MM.1S (cell line): ENCODE measurements around the gene ADGRG4.
"Not testable (repeated sequence)": the region's sequence is repeated elsewhere in the genome, so short reads cannot be mapped to it uniquely, and the experiment has no call there.

Experiments
- DNase-seq: peaks from one replicate; pipeline ENCODE4 v3.0.0-alpha.2; 2015
- H2AFZ ChIP-seq: fragments of 300-600 bp; sonication (generic); 2 replicates; pipeline ENCODE4 v1.6.0; 2016; ENCODE audit warnings: antibody characterized with exemption, low read length
- H3F3A ChIP-seq: fragments of 300-600 bp; sonication (generic); 2 replicates; pipeline ENCODE4 v1.6.1; 2016; ENCODE audit warnings: mild to moderate bottlenecking, antibody characterized with exemption, low read length, moderate library complexity, mixed read lengths; ENCODE audit not compliant: insufficient read depth
- H3K27ac ChIP-seq: fragments of 300-600 bp; sonication (generic); 2 replicates; pipeline ENCODE4 v1.5.1; 2016; ENCODE audit warnings: mild to moderate bottlenecking, low read length
- H3K27me3 ChIP-seq: fragments of 300-600 bp; sonication (generic); replicated peaks from 2 replicates; pipeline ENCODE4 v1.6.0; 2016; ENCODE audit warnings: low read length; ENCODE audit not compliant: insufficient read depth
- H3K36me3 ChIP-seq: fragments of 300-600 bp; sonication (generic); replicated peaks from 2 replicates; pipeline ENCODE4 v1.6.1; 2016; ENCODE audit warnings: mild to moderate bottlenecking, low read length, mixed read lengths; ENCODE audit not compliant: insufficient read depth
- H3K4me1 ChIP-seq: fragments of 300-600 bp; sonication (generic); 2 replicates; pipeline ENCODE4 v1.6.1; 2016; ENCODE audit warnings: low read length, mixed read lengths
- H3K4me2 ChIP-seq: fragments of 300-600 bp; sonication (generic); 2 replicates; pipeline ENCODE4 v1.6.0; 2016; ENCODE audit warnings: low read depth, low read length
- H3K4me3 ChIP-seq: fragments of 300-600 bp; sonication (generic); 2 replicates; pipeline ENCODE4 v1.5.1; 2016; ENCODE audit warnings: low read length, mixed read lengths
- H3K79me2 ChIP-seq: fragments of 300-600 bp; sonication (generic); 2 replicates; pipeline ENCODE4 v1.6.1; 2016; ENCODE audit warnings: mixed run types, low read length, mixed read lengths
- H3K9ac ChIP-seq: fragments of 300-600 bp; sonication (generic); 2 replicates; pipeline ENCODE4 v1.6.1; 2016; ENCODE audit warnings: low read length, mixed read lengths
- H3K9me2 ChIP-seq: fragments of 300-600 bp; sonication (generic); replicated peaks from 2 replicates; pipeline ENCODE4 v1.6.1; 2016; ENCODE audit warnings: mild to moderate bottlenecking, low read length, mixed read lengths; ENCODE audit not compliant: insufficient read depth
- H3K9me3 ChIP-seq: fragments of 300-600 bp; sonication (generic); replicated peaks from 2 replicates; pipeline ENCODE4 v1.6.1; 2016; ENCODE audit warnings: mild to moderate bottlenecking, low read length, mixed read lengths; ENCODE audit not compliant: insufficient read depth
- H4K20me1 ChIP-seq: fragments of 300-600 bp; sonication (generic); 2 replicates; pipeline ENCODE4 v1.6.1; 2016; ENCODE audit warnings: mild to moderate bottlenecking, low read length, moderate library complexity, mixed read lengths; ENCODE audit not compliant: insufficient read depth
- CTCF ChIP-seq: fragments of 300-600 bp; sonication (generic); IDR thresholded peaks from 2 replicates; pipeline ENCODE4 v1.5.1; 2016; ENCODE audit warnings: antibody characterized with exemption, low read length, mixed read lengths
- EZH2 ChIP-seq: fragments of 300-600 bp; sonication (generic); optimal IDR thresholded peaks from 2 replicates; pipeline ENCODE3; 2017; ENCODE audit warnings: low read depth, mild to moderate bottlenecking, antibody characterized with exemption, low read length, mixed read lengths
- EZH2phosphoT487 ChIP-seq: fragments of 300-600 bp; sonication (generic); IDR thresholded peaks from 2 replicates; pipeline ENCODE4 v1.6.1; 2018; ENCODE audit warnings: antibody characterized with exemption, low read length

The ADGRG4 gene

DNA sequence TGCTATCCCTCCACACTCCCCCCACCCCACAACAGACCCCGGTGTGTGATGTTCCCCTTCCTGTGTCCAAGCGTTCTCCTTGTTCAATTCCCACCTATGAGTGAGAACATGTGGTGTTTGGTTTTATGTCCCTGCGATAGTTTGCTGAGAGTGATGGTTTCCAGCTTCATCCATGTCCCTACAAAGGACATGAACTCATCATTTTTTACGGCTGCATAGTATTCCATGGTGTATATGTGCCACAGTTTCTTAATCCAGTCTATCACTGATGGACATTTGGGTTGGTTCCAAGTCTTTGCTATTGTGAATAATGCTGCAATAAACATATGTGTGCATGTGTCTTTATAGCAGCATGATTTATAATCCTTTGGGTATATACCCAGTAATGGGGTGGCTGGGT is at the start of gene ADGRG4:
Gene ADGRG4 (plus strand): TSS at position 243 of the 400 bp plus-strand sequence. CDS start 7,815 bp downstream, outside the sequence.
- H3K36me3 ChIP-seq, DNase-seq, H3K9me2 ChIP-seq, H3K9ac ChIP-seq, H3K79me2 ChIP-seq, H3K27me3 ChIP-seq, H4K20me1 ChIP-seq, H3F3A ChIP-seq, H3K27ac ChIP-seq, H3K4me1 ChIP-seq, H2AFZ ChIP-seq, H3K4me2 ChIP-seq, H3K4me3 ChIP-seq, H3K9me3 ChIP-seq: not testable (repeated sequence)

DNA sequence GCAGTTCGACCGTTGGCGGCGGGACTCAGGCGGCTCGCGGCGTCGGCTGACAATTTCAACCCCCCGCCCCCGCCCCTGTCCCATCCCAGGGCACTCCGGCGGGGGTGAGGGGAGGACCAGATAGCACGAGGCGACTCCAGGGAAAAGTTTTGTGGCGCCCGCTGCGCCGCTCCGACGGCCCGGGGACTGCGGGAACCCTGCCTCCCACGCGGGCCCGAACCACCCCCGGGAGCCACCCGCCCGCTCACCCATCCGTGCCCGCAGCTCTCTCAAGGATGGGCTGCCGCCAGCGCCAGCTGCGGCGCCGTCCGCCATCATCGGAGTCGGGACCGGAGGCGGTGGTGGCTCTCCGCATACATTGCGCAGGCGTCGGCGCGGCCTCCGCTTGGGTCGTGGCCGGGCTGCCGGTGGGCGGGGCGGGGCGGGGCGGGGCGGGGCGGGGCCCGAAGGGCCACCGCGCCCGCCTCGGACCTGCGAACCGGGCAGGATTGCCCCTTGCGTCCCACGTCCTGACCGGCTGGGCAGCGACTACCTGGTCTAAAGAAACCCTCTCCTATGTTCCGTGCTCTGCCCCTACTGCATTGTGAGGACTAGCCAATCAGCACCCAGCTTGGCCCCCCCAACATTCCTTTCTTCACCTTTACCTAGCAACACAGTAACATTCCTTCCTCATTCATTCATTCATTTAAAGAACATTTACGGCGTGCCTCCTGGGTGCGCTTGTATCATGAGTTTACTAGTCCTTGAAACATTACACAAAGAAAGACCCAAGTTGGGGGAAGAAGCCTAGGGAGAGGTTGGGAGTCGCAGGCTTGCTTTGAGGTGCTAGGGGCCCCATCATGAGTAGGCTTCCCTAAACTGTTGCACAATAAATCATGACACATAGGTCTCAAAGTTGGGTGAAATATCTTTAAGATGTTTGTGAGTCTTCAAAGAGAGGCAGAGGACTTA is 49.4 kb upstream of the ADGRG4 start, which contains the start of gene MAP7D3:
Gene MAP7D3 (minus strand): TSS at position 360 of the 951 bp plus-strand sequence. CDS start 42 bp downstream, at position 318.
- peak within 1 kb of the TSS; percentile 59; the same call in 1 of the 2 replicates for H3K4me2 ChIP-seq
- H2AFZ ChIP-seq, result peak within 1 kb of the TSS; percentile 84
- no peaks in the 10 kb centered on the region for H4K20me1 ChIP-seq
- peak within 1 kb of the TSS; percentile 83 for H3K4me3 ChIP-seq
- DNase-seq, result peak; percentile 71
- H3K27me3 ChIP-seq, result no peaks in the 10 kb centered on the region
- TF ChIP-seq EZH2phosphoT487 (no peak), CTCF (no peak), EZH2 (no peak)
- H3F3A ChIP-seq, result no peaks in the 10 kb centered on the region
- peaks cover 25% of the 10 kb centered on the region for H3K79me2 ChIP-seq
- no peaks in the 10 kb centered on the region for H3K9me2 ChIP-seq
- H3K4me1 ChIP-seq, result no peaks in the 10 kb centered on the region
- H3K27ac ChIP-seq, result no peak within 1 kb of the TSS
- H3K9me3 ChIP-seq, result no peaks in the 10 kb centered on the region
- H3K9ac ChIP-seq, result peak within 1 kb of the TSS; percentile 71
- H3K36me3 ChIP-seq, result no peaks in the 10 kb centered on the region

DNA sequence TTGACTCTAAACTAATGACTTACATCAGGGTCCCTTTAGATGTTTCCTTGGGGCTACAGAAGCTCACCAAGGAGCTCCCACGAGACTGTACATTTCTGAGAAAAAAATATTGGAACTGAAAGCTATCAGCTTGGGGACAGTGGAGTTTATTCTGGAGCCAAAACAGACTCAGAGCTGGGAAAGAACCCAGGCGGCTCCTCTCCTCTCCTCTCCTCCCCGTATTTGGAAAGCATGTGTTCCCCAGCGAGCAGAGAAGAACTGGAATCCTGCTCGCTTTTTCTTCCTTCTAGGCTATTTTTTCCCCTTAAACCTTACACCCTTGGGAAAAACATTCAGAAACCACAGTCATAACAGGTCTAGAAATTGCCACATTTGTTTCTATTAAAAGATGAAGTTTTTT is 45.2 kb upstream of the ADGRG4 start:
- H3K4me3 ChIP-seq, result no peak overlapping the region
- H3K4me2 ChIP-seq, result no peak overlapping the region
- H3F3A ChIP-seq, result no peaks in the 10 kb centered on the region
- H4K20me1 ChIP-seq, result no peaks in the 10 kb centered on the region
- DNase-seq, result no peak
- H2AFZ ChIP-seq, result no peak overlapping the region
- no peaks in the 10 kb centered on the region for H3K9me2 ChIP-seq
- H3K9ac ChIP-seq, result no peak overlapping the region
- no peaks in the 10 kb centered on the region for H3K27me3 ChIP-seq
- no peak overlapping the region for H3K27ac ChIP-seq
- no peaks in the 10 kb centered on the region for H3K9me3 ChIP-seq
- no peaks in the 10 kb centered on the region for H3K36me3 ChIP-seq
- H3K79me2 ChIP-seq, result peaks cover 1% of the 10 kb centered on the region; the same call in 1 of the 2 replicates
- H3K4me1 ChIP-seq, result no peaks in the 10 kb centered on the region
- TF ChIP-seq EZH2phosphoT487 (no peak), CTCF (no peak), EZH2 (no peak)

DNA sequence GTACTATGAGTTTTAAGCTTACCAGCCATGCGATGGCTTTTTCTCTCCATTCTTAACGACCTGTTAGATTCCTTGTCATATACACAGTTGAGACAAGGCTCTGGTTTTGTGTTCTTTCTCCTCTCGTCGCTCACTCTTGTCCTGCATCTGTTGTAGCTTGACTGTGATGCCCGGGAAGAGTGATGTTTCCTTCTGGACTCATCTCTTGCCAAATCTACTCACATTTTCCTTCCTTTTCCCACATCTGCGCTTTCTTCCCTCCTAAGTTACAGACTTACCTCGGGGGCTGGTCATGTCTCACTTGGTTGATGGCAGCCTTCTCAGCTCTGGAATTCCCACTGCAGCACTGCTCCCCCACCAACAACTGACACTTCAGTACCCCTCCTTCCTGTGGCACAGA is 44.7 kb upstream of the ADGRG4 start:
- Histone ChIP-seq H2AFZ (no peak overlapping the region), H3K9ac (no peak overlapping the region), H3K4me3 (no peak overlapping the region), H3K27me3 (no peaks in the 10 kb centered on the region), H3K79me2 (no peaks in the 10 kb centered on the region), H3K9me2 (no peaks in the 10 kb centered on the region), H3K9me3 (no peaks in the 10 kb centered on the region), H4K20me1 (no peaks in the 10 kb centered on the region), H3K4me2 (no peak overlapping the region), H3K36me3 (no peaks in the 10 kb centered on the region), H3F3A (no peaks in the 10 kb centered on the region), H3K27ac (no peak overlapping the region), H3K4me1 (no peaks in the 10 kb centered on the region)
- DNase-seq, result no peak
- TF ChIP-seq CTCF (no peak), EZH2 (no peak)
